ENCODE data around the gene SMYD3.
"Not testable (repeated sequence)": the region's sequence is repeated elsewhere in the genome, so short reads cannot be mapped to it uniquely, and the experiment has no call there.

SMYD3 gene

DNA sequence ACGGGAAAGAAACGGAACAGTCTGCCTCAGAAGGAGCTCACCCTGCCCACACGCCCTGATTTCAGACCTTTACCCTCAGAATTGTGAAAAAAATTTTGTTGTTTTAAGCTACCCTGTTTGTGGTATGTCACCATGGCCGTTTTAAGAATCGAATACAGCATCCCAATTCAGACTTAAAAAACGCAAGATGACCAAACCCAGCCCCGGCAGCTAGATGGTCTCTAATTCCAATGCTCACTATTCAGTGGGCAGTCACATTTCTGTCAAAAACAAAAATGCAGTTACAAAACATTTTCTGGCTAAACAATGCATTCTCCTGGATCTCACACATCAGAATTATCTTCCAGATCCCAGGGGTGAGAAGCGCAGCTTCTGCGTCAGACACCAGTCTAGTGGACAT lies 527.5 kb downstream of the SMYD3 start:
- in situ Hi-C loops (cut with MboI; ENCODE audit: low sequenced_read_pairs), result no loop called here

- in situ Hi-C loops (cut with MboI; ENCODE audit: low sequenced_read_pairs), result no loop called here
Measured at GRCh38 chr1:245978915-245979314, 528.2 kb downstream of the SMYD3 start.

DNA sequence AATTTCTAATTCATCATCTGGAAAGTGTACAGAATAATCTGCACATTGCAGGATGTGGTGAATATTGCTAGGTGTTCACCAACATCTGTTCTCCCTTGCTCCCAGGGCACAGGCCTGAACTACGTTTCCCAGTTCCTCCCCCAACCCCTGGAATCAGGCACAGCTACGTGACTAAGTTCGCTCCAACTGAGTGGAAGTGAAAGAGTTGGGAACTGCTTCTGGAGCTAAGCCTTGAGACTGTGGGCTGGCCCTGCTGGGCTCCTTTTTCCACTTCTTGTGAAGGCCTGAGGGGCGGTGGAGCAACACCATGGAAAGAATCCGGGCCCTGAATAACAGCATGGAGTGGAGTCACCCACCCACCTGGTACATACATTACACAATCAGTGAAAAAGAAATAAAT lies 534.6 kb downstream of the SMYD3 start:
- in situ Hi-C loops (cut with MboI; ENCODE audit: low sequenced_read_pairs), result no loop called here

DNA sequence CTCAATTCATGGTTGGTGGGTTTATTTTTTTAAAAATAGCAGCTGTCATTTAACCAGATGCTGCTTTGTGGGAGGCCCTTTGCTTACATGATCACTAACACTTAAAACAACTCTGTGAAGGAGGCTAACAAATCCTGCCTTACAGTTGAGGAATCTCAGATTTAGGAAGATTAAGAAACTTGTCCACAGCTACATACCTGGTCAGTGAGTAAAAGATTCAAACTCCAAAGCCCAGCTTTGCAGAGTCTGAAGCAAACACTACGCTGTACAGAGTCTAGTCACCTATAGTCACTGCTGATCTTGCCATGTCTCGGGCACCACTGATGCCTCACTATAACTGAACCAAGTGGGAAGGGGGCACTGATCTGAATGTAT lies 535.4 kb downstream of the SMYD3 start:
- in situ Hi-C loops (cut with MboI; ENCODE audit: low sequenced_read_pairs), result no loop called here

DNA sequence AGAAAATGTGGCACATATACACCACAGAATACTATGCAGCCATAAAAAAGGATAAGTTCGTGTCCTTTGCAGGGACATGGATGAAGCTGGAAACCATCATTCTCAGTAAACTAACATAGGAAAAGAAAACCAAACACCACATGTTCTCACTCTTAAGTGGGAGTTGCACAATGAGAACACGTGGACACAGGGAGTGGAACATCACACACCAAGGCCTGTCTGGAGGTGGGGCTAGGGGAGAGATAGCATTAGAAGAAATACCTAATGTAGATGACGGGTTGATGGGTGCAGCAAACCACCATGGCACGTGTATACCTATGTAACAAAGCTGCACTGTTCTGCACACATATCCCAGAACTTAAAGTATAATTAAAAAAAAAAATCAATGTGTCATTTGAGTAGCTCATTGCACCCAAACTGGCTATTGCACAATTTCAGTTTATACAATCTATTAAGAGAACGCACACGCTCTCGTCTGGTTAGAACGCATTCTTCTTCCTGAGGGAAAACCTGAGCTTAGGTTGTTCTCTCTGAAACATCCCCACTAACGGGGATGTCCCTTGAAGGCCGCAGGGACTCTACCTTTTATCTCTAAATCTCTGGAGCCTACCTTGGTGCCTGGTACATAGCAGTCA lies 535.9 kb downstream of the SMYD3 start:
- in situ Hi-C loops (cut with MboI; ENCODE audit: low sequenced_read_pairs), result not testable (repeated sequence)

- in situ Hi-C loops (cut with MboI; ENCODE audit: low sequenced_read_pairs), result no loop called here
Measured at GRCh38 chr1:245969283-245969682, 537.8 kb downstream of the SMYD3 start.

GRCh38 chr1:245968775-245969174 lies 538.3 kb downstream of the SMYD3 start:
- in situ Hi-C loops (cut with MboI; ENCODE audit: low sequenced_read_pairs), result no loop called here

DNA sequence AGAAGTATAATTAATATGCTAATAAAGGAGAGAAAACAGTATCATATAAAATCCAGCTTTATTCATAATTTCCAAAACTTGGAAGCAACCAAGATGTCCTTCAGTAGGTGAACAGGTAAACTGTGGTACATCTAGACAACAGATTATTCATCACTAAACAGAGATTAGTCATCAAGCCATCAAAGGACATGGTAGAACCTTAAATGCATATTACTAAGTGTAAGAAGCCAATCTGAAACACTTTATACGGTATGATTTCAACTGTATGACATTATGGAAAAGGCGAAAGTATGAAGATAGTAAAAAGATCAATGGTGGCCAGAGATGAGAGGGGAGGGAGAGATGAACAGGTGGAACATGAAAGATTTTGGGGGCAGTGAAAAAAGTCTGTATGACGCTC lies 541.7 kb downstream of the SMYD3 start:
- in situ Hi-C loops (cut with MboI; ENCODE audit: low sequenced_read_pairs), result no loop called here

DNA sequence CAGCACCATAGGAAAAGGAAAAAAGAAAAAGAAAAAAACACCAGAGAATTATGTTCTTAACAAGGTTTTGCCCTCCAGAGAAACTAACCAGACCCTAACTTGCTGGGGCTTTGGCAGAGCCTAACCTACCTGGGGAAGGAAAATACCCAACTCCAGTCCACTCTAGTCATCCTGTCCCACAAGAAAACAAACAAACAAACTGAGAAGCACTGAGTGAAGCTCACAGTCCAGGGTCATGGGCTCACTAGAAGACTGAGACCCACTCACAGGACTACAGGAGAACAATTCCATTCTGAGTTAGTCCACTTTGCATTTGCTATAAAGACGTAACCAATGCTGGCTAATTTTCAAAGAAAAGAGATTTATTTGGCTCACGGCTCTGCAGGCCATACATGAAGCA lies 543.4 kb downstream of the SMYD3 start:
- in situ Hi-C loops (cut with MboI; ENCODE audit: low sequenced_read_pairs), result no loop called here

DNA sequence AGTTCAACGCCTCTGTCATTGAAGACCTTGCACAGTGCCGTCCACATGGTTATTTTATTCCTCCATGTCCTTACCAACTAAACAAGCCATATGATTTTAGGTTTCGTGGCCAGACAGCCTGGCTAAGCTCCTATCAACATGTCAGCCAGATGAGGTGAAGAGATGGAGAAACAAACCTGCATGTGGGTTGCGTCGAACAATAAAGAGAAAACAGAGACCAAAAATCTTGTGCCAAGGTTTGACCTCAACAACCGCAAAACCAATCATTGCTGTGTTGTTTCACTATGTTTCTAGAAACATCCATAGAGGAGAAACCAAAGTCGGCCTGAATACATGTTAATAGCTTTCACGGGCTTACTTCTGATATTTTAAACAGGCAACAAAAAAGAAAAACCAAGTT lies 544.6 kb downstream of the SMYD3 start:
- in situ Hi-C loops (cut with MboI; ENCODE audit: low sequenced_read_pairs), result no loop called here

- in situ Hi-C loops (cut with MboI; ENCODE audit: low sequenced_read_pairs), result no loop called here
Measured at GRCh38 chr1:245961137-245961540, 545.9 kb downstream of the SMYD3 start.

DNA sequence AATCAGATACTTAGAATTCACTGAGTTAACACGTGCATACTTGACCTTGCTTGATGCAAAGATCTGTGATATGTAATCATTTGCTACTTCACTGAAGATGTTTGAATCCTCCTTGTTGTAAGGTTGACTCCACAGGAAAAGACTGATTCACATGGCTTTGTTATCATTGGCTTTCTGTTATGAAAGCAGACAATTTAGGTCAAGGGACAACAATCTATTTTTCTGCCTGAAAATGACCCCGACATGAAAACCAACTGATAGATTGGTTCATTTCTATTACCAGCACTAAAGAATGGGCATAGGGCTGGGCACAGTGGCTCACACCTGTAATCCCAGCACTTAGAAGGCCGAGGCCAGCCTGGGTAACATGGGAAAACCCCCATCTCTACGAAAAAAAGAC lies 546.9 kb downstream of the SMYD3 start:
- in situ Hi-C loops (cut with MboI; ENCODE audit: low sequenced_read_pairs), result no loop called here

DNA sequence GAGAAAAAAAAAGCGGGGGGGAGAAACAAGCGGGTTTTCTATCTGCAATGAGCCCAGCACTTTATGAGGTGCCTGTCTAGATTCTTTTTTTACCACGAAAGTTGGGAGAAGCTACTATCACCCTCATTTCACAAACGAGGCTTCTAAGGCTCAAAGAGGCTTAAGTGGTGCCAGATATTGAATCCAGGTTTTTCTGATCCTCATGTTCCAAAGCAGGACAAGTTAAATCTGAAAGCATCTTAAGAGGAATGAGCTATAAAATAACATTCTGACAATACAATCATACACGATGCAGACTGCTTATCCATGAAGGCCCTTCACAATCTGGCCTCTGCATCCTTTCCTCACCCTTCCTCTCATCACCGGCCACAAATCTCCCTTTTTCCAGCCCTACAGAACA lies 549.1 kb downstream of the SMYD3 start:
- in situ Hi-C loops (cut with MboI; ENCODE audit: low sequenced_read_pairs), result no loop called here

GRCh38 chr1:245957427-245957826 lies 549.7 kb downstream of the SMYD3 start:
- in situ Hi-C loops (cut with MboI; ENCODE audit: low sequenced_read_pairs), result no loop called here

DNA sequence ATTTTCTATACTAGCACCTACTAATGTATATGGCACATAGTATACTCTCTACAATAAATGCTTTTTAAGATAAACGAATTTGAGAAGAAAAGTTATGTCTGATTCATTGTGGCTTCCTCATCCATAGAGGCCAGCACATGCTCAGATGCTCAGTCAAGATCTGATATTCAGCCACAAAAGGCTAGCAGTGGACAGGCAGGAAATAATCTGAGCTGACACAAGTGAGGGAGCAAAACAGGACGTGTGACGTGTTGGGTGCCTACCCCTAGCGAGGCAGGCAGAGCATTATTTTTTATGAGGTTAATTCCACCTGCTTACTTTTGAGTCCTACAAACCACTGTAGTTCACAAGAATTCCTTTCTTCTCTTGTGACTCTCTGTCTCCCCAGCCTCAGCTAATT lies 550.9 kb downstream of the SMYD3 start:
- in situ Hi-C loops (cut with MboI; ENCODE audit: low sequenced_read_pairs), result no loop called here

DNA sequence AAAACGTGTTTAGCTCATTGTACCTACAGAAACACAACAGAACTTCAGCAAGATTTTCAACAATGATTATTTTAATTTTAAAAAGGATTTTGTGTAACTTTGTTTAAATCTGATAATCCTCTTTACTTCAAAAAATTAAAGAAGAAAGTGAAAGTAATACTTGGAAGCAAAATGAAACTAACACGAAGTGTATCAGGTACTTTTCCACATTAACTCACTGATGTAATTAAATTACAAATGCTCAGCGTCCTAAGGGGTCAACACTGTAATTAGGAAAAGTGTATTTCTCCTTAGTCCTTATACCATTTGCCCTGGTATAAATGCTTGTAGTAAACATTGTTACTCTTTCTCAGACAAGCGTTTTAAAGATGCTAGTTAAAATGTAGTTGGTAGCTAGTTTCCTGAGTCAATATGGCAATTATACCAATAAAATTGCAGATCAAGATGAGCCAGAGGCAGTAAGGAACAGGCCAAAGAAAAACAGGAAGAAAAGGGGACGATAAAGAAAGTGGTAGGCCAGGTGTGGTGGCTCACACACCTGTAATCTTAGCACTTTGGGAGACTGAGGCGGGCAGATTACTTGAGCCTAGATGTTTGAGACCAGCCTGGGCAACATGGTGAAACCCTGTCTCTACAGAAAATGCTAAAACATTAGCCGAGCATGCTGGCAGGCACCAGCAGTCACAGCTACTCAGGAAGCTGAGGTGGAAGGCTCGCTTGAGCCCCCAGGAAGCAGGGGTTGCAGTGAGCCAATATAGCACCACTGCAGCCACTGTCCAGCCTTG lies 553.0 kb downstream of the SMYD3 start:
- in situ Hi-C loops (cut with MboI; ENCODE audit: low sequenced_read_pairs), result no loop called here

DNA sequence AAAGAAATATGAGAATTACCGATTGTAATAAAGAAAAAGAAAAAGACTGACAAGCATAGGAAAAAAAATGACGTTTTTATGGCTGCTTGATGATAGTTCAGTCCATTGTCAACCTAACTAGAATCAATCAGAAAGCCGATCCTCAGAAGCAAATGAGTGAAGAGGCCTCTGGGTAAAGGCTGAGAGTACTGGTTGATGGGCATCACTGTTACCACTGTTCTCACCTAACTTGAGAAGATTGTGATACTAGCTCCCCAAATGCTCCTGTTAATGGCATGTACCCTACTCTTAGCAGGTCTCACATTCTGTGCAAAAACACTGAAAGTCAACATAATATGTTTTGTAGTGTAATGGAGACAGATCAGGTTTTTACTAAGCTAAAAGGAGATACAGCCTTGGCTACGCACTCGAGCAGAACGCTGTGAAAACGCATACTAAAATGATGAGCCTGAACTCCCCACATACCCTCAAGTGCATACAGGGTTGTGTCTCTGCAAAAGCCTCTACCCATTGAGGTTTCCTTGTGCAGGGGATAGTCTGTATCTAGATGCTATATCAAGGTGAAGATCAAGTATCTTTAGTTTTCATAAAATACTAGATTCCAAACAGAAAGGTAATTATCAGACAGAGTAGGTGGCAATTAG lies 554.6 kb downstream of the SMYD3 start:
- in situ Hi-C loops (cut with MboI; ENCODE audit: low sequenced_read_pairs), result no loop called here

- in situ Hi-C loops (cut with MboI; ENCODE audit: low sequenced_read_pairs), result no loop called here
Measured at GRCh38 chr1:245948786-245949185, 558.3 kb downstream of the SMYD3 start.

GRCh38 chr1:245946905-245947304 lies 560.2 kb downstream of the SMYD3 start:
- in situ Hi-C loops (cut with MboI; ENCODE audit: low sequenced_read_pairs), result no loop called here

- in situ Hi-C loops (cut with MboI; ENCODE audit: low sequenced_read_pairs), result not testable (repeated sequence)
Measured at GRCh38 chr1:245945136-245945535, 561.9 kb downstream of the SMYD3 start.

DNA sequence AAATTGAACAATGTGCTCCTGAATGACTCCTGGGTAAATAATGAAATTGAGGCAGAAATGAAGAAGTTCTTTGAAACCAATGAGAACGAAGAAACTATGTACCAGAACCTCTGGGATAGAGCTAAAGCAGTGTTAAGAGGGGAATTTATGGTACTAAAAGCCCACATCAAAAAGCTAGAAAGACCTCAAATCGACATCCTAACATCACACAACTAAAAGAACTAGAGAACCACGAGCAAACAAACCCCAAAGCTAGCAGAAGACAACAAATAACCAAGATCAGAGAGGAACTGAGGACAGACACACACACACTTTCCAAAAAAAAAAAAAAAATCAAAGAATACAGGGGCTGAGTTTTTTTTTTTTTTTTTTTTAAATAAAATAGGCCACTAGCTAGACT lies 564.2 kb downstream of the SMYD3 start:
- in situ Hi-C loops (cut with MboI; ENCODE audit: low sequenced_read_pairs), result no loop called here

- in situ Hi-C loops (cut with MboI; ENCODE audit: low sequenced_read_pairs), result not testable (repeated sequence)
Measured at GRCh38 chr1:245941771-245942170, 565.3 kb downstream of the SMYD3 start.

Measured in HL-60/S4 treated with phorbol 12-myristate 13-acetate at 8.2 ng/mL for 4 days and 3 days (cell line).